ENCODE measurements around the gene CFAP69.

GRCh38 chr7:90311175-90311574 is 66.2 kb downstream of the CFAP69 start:
- TF ChIP-seq CTCF (IDR thresholded peaks at IDR 0.05) (no peak), ZFX (IDR thresholded peaks at IDR 0.05; ENCODE audit: borderline replicate concordance) (no peak)
